CD4-positive, CD25-positive, alpha-beta regulatory T cell (primary cell): ENCODE measurements around the gene TFF1. TPM values are rescaled to one million over a fixed set of nuclear protein-coding genes. Genes with fewer than 3 reads are reported as not detected.

ENCODE experiments used
- ATAC-seq, 2 donors: fragments of 150-1000 bp; cut with Tn5 transposase; one replicate each; pipeline ENCODE4 v1.10.0; 2021; ENCODE audit warnings: low read depth in 2 of 2, moderate number of reproducible peaks in 2 of 2, moderate library complexity in 1 of 2
- DNase-seq, 3 donors: peaks; one replicate each; pipeline versions ENCODE4 v3.0.0 to v3.0.0-alpha.2; 2012 to 2022; ENCODE audit warnings: mixed read lengths in 1 of 3
- H3K27ac ChIP-seq: one replicate; pipeline ENCODE4 v1.7.0; 2013; ENCODE audit warnings: mild to moderate bottlenecking, low read length; ENCODE audit not compliant: insufficient read depth, poor library complexity, severe bottlenecking
- H3K27me3 ChIP-seq: one replicate; pipeline ENCODE4 v1.7.0; 2013; ENCODE audit warnings: low read length; ENCODE audit not compliant: control insufficient read depth, insufficient read depth
- H3K36me3 ChIP-seq: one replicate; pipeline ENCODE4 v1.7.0; 2013; ENCODE audit warnings: mild to moderate bottlenecking, low read length, moderate library complexity; ENCODE audit not compliant: control insufficient read depth, insufficient read depth
- H3K4me1 ChIP-seq: 2 replicates; pipeline ENCODE4 v1.7.0; 2013; ENCODE audit warnings: mild to moderate bottlenecking, low read length; ENCODE audit not compliant: insufficient read depth, control insufficient read depth, poor library complexity, severe bottlenecking
- H3K4me3 ChIP-seq: one replicate; pipeline ENCODE4 v1.7.0; 2013; ENCODE audit warnings: low read depth, mild to moderate bottlenecking, low read length, moderate library complexity
- H3K9me3 ChIP-seq, 2 experiments: 1 replicate in 1 of 2; 2 replicates in 1 of 2; pipeline ENCODE4 v1.7.0; 2013; ENCODE audit warnings: low read length in 2 of 2, mild to moderate bottlenecking in 1 of 2, moderate library complexity in 1 of 2; ENCODE audit not compliant: control insufficient read depth in 2 of 2
- H3K27ac Mint-ChIP-seq, 3 donors: one replicate each; pipeline ENCODE4 v1.8.0; 2020 to 2022; ENCODE audit warnings: mild to moderate bottlenecking in 3 of 3, mixed read lengths in 3 of 3, moderate library complexity in 2 of 3
- H3K27me3 Mint-ChIP-seq: one replicate; pipeline ENCODE4 v1.8.0; 2022; ENCODE audit warnings: mild to moderate bottlenecking, mixed read lengths
- H3K36me3 Mint-ChIP-seq: one replicate; pipeline ENCODE4 v1.8.0; 2020; ENCODE audit warnings: mixed read lengths
- H3K4me1 Mint-ChIP-seq, 4 donors: one replicate each; pipeline ENCODE4 v1.8.0; 2020 to 2022; ENCODE audit warnings: mixed read lengths in 4 of 4, mild to moderate bottlenecking in 1 of 4
- H3K4me3 Mint-ChIP-seq, 4 donors: one replicate each; pipeline ENCODE4 v1.8.0; 2020 to 2022; ENCODE audit warnings: mild to moderate bottlenecking in 4 of 4, mixed read lengths in 4 of 4, moderate library complexity in 3 of 4
- H3K9me3 Mint-ChIP-seq, 7 donors: one replicate each; pipeline ENCODE4 v1.8.0; 2020 to 2022; ENCODE audit warnings: mixed read lengths in 7 of 7, mild to moderate bottlenecking in 3 of 7, moderate library complexity in 2 of 7
- polyA plus RNA-seq, 4 donors: library from polyadenylated mRNA; unstranded; fragments of 300-500 nt; fragmentation: Illumina TruSeq; gene quantifications; one replicate each; pipeline ENCODE4 v1.2.3, GENCODE V29; 2021
- total RNA-seq: library from RNA; stranded (reverse); gene quantifications from one replicate; pipeline ENCODE4 v1.2.3, GENCODE V29; 2022

The TFF1 gene
- total and polyA plus RNA-seq, 5 donors from 2014 or later: not detected

DNA sequence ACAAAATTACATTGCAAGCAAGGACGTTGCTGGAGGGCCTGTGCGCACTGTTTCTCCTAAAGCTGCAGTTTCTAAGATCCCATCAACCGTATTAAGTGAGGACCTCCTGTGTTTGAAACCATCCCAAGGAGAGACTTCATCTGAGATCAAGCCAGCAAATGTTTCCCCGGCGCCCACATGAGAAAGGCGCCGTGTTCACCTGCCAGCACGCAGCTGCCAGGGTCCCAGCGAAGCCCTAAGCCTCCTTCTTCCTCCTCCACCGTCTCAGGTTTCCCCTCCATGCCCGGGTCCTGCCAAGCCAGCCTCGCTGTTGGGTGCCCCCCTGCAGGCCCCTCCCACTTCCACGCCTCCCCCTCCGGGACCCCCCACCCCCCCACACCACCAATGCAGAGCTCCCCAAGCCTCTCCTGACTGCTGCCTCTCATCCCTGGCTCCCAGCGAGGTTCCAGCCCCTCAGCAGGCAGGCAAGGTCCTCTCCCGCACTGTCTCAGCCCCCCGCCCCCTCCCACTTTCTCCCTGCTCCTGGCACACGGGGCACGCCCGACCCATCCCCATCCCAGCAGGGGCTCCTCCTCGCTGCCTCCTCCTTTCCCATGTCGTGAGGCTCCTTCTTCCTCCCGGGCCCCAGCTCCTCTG, 8.6 kb upstream of the TFF1 start:
- peak overlapping the region in 1 of 3 donors; percentile 26 for H3K27ac Mint-ChIP-seq
- H3K27me3 Mint-ChIP-seq: no peaks in the 10 kb centered on the region
- H3K4me3 Mint-ChIP-seq: peak overlapping the region in 3 of 4 donors; percentile 33 to 64 (median 56)
- no peaks in the 10 kb centered on the region for H3K36me3 Mint-ChIP-seq
- H3K9me3 Mint-ChIP-seq: no peaks in the 10 kb centered on the region
- Histone ChIP-seq H3K4me1 (peaks cover 11% of the 10 kb centered on the region), H3K27ac (no peak overlapping the region), H3K36me3 (no peaks in the 10 kb centered on the region), H3K4me3 (peak overlapping the region; percentile 37), H3K27me3 (no peaks in the 10 kb centered on the region), H3K9me3 (no peaks in the 10 kb centered on the region)
- DNase-seq (no peak), ATAC-seq (peak in 1 of 2 donors; percentile 23)
- peaks cover 3 to 10% (median 7%) of the 10 kb centered on the region in 4 donors for H3K4me1 Mint-ChIP-seq

DNA sequence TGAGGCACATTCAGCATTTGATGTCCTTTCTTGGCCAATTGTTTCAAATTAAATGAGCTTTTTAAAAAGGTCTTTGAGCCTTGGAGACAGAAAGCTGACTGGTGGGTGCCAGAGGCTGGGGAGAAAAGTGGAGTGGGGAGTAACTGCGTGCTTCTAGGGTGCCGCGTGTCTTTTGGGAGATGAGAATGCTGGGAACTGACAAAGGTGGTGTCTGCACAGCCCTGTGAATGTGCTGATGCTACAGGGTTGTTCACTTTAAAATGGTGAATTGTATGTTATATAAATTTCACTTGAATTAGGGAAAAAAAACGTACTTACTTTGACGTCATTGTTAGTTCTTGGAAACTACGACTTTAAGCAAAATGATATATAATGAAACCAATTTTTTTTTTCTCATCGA, 8.1 kb upstream of the TFF1 start:
- peak overlapping the region in 1 of 4 donors; percentile 56 for H3K4me3 Mint-ChIP-seq
- peak overlapping the region; percentile 37 for H3K4me3 ChIP-seq
- DNase-seq (peak in 1 of 3 donors; percentile 42), ATAC-seq (peak in 1 of 2 donors; percentile 23)
- H3K9me3 ChIP-seq: no peaks in the 10 kb centered on the region
- no peaks in the 10 kb centered on the region for H3K36me3 ChIP-seq
- no peaks in the 10 kb centered on the region for H3K27me3 ChIP-seq
- H3K9me3 Mint-ChIP-seq: no peaks in the 10 kb centered on the region
- peak overlapping the region in 2 of 3 donors; percentile 26 to 79 for H3K27ac Mint-ChIP-seq
- no peaks in the 10 kb centered on the region for H3K36me3 Mint-ChIP-seq
- no peak overlapping the region for H3K27ac ChIP-seq
- peaks cover 3 to 10% (median 7%) of the 10 kb centered on the region in 4 donors for H3K4me1 Mint-ChIP-seq
- H3K27me3 Mint-ChIP-seq: no peaks in the 10 kb centered on the region
- peaks cover 11% of the 10 kb centered on the region for H3K4me1 ChIP-seq

DNA sequence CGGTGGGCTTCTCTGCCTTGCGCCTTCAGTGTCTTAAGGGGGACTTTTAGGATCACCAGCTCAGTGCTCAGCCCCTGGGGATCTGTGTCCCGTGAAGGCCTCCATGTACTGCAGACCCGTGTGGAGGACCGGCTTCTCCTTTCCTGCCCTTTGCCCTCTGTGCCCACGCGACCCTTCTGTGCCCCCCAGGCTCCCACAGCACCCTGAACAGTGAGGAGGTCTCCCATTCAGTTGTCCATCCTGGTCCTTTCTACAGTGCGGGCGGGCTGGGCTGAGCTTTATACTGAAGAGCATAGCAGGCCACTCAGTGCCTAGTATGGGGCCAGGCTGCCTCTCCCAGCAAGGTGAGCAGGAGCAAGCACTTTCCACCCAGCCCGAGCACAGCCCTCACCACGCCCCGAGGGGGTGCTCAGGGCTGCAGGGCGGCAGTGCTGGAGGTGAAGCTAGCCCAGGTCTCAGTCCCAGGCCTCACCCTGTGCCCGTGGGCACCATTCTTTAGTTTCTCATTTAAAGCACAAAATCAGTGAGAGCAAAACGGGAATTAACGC, 7.6 kb upstream of the TFF1 start:
- H3K4me3 ChIP-seq: no peak overlapping the region
- no peaks in the 10 kb centered on the region for H3K36me3 ChIP-seq
- Mint-ChIP-seq H3K27me3 (no peaks in the 10 kb centered on the region), H3K4me1 (peaks cover 3 to 10% (median 7%) of the 10 kb centered on the region in 4 donors), H3K9me3 (no peaks in the 10 kb centered on the region), H3K27ac (peak overlapping the region in 1 of 3 donors; percentile 79), H3K36me3 (no peaks in the 10 kb centered on the region), H3K4me3 (peak overlapping the region in 1 of 4 donors; percentile 56)
- DNase-seq: no peak
- no peaks in the 10 kb centered on the region for H3K9me3 ChIP-seq
- H3K27me3 ChIP-seq: no peaks in the 10 kb centered on the region
- no peak for ATAC-seq
- H3K4me1 ChIP-seq: peaks cover 11% of the 10 kb centered on the region
- no peak overlapping the region for H3K27ac ChIP-seq

DNA sequence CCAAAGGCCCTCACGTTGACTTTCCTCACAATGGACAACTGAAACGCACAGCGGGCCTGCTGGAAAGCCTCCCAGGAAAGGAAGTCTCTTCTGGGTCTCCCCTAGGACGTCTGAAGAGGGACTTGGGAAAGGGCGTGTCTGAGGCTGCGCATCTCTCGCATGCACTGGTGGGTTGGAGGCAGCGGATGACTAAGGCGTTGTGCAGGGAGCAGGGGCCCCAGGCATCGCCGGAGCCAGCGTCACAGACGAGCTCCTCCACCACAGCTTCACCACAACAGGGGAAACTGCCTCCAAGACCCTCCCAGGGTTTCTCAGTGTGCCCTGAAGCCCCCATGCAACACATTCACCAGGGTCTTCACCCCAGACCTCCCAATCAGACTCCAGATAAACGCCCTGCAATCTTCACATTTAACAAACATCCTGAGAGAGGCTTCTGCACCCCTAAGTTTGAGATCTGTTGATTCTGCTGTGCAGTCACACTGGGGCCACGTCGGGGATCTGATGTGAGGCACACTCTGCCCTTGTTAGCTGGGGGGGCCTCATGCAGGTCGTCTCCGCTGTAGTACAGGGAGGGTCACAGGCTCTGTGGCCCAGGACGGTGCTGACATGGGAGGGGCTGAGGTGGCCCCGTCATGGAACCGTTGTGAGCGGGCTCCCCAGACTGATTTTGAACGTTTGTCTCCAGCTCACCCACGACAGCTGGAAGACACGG, 7.0 kb upstream of the TFF1 start:
- DNase-seq: no peak
- H3K9me3 Mint-ChIP-seq: no peaks in the 10 kb centered on the region
- no peak for ATAC-seq
- no peaks in the 10 kb centered on the region for H3K9me3 ChIP-seq
- no peaks in the 10 kb centered on the region for H3K36me3 ChIP-seq
- no peak overlapping the region for H3K27ac ChIP-seq
- peak overlapping the region in 2 of 3 donors; percentile 29 to 46 for H3K27ac Mint-ChIP-seq
- peaks cover 11% of the 10 kb centered on the region for H3K4me1 ChIP-seq
- no peak overlapping the region for H3K4me3 ChIP-seq
- H3K36me3 Mint-ChIP-seq: no peaks in the 10 kb centered on the region
- H3K4me1 Mint-ChIP-seq: peaks cover 3 to 10% (median 7%) of the 10 kb centered on the region in 4 donors
- no peaks in the 10 kb centered on the region for H3K27me3 ChIP-seq
- peak overlapping the region in 1 of 4 donors; percentile 13 for H3K4me3 Mint-ChIP-seq
- no peaks in the 10 kb centered on the region for H3K27me3 Mint-ChIP-seq

DNA sequence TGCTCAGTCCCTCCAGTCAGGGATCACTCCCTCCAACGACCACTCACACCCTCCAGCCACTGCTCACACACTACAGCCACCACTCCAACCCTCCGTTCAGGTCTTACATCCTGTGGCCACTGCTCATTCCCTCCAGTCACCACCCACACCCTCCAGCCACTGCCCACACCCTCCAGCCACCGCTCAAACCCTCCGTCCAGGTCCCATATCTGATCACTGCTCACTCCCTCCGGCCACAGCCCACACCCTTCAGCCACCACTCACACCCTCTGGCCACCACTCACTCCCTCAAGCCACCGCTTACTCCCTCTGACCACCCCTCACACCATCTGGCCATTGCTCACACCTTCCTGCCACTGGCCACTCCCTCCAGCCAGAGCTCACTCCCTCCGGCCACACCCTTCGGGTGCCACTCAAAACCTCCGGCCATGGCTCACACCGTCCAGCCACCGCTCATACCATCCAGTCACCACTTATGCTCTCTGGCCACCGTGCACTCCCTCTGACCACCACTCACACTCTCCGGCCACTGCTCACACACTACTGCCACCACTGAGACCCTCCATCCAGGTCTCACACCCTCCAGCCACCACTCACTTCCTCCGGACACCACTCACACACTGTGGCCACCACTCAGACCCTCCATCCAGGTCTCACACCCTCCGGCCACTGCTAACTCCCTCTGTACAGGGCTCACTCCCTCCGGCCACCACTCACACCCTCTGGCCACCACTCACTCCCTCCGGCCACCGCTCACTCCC, 4.7 kb upstream of the TFF1 start:
- peaks cover 3 to 12% (median 7%) of the 10 kb centered on the region in 4 donors for H3K4me1 Mint-ChIP-seq
- H3K36me3 ChIP-seq: no peaks in the 10 kb centered on the region

DNA sequence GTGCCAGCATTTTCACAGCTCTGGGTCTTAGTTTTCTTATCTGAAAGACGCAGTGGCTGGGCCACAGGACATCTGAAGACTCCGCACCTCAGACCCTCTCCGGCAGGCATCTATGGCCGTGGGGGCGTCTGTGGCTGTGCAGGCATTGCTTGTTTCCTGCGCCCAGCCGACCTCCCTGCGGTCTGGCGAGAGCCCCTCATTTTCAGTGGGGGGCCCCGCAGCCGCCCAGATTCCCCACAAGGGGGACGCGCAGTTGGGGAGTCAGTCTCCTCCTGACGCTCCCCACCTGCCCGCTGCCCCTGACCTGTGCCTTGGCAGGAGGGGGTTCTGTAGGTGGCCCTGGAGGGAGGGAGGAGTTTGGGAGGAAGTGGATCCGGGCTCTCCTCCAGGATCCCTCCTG, 3.5 kb upstream of the TFF1 start:
- no peaks in the 10 kb centered on the region for H3K9me3 ChIP-seq

More for the DNA sequence above, 4.7 kb upstream of the TFF1 start:
- Histone ChIP-seq H3K9me3 (no peaks in the 10 kb centered on the region), H3K27ac (no peak overlapping the region), H3K27me3 (no peaks in the 10 kb centered on the region), H3K4me1 (peaks cover 11% of the 10 kb centered on the region), H3K4me3 (no peak overlapping the region)
- H3K9me3 Mint-ChIP-seq: no peaks in the 10 kb centered on the region
- H3K36me3 Mint-ChIP-seq: no peaks in the 10 kb centered on the region
- ATAC-seq (no peak), DNase-seq (no peak)
- H3K4me3 Mint-ChIP-seq: no peak overlapping the region
- H3K27me3 Mint-ChIP-seq: peaks cover 5% of the 10 kb centered on the region
- H3K27ac Mint-ChIP-seq: peak overlapping the region in 2 of 3 donors; percentile 26 to 75

DNA sequence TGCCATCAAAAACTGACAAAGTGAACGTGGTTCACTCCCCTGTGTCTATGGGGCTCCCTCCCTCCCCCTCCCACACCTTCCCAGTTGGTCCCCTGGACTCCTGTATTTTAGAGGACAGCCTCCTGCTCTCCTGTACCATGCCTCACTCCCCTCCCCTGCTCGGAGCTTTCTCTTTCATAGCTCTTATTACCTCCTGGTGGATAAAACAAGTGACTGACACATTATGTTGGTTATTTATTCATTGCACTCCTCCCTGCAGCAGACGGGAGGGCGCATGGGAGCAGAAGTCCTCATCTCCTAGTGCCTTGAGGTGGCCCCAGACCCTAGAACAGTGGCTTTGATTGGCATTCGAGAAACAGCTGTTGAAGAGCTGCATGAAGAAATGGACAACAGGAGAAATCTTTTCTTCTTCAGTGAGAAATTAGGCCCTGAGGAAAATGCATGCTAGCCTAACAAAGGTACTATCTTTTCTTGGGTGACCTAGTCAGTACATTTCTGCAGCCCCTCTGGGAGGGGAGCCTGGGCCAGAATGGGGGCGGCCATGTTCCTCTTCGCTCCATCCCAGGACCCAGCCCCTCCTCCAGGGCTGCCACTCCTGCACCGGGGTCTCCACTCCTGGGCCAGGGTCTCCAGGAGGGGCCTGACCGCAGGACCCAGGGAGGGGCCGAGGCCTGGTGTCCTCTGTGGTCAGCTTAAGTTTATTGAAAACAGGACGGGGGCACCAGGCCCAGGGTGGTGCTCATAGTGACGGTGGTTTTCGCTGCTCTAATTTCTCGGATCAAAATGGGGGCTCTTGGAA, 1.2 kb upstream of the TFF1 start:
- no peaks in the 10 kb centered on the region for H3K36me3 Mint-ChIP-seq
- H3K27ac Mint-ChIP-seq: no peak overlapping the region
- ATAC-seq: no peak

More for the DNA sequence above, 3.5 kb upstream of the TFF1 start:
- no peaks in the 10 kb centered on the region for H3K27me3 ChIP-seq
- no peak for ATAC-seq
- H3K27ac ChIP-seq: no peak overlapping the region
- H3K36me3 ChIP-seq: no peaks in the 10 kb centered on the region
- Mint-ChIP-seq H3K36me3 (no peaks in the 10 kb centered on the region), H3K27me3 (peaks cover 8% of the 10 kb centered on the region), H3K9me3 (no peaks in the 10 kb centered on the region), H3K4me1 (peaks cover 3 to 11% (median 6%) of the 10 kb centered on the region in 4 donors), H3K4me3 (no peak overlapping the region), H3K27ac (no peak overlapping the region)
- no peak overlapping the region for H3K4me3 ChIP-seq
- H3K4me1 ChIP-seq: peaks cover 6% of the 10 kb centered on the region
- DNase-seq: no peak

More for the DNA sequence above, 1.2 kb upstream of the TFF1 start:
- DNase-seq: no peak
- Mint-ChIP-seq H3K4me3 (no peak overlapping the region), H3K4me1 (peaks cover 0 to 2% (median 0%) of the 10 kb centered on the region in 4 donors), H3K9me3 (no peaks in the 10 kb centered on the region), H3K27me3 (peaks cover 8% of the 10 kb centered on the region)
- Histone ChIP-seq H3K36me3 (no peaks in the 10 kb centered on the region), H3K27me3 (no peaks in the 10 kb centered on the region), H3K9me3 (no peaks in the 10 kb centered on the region), H3K4me3 (no peak overlapping the region), H3K27ac (no peak overlapping the region), H3K4me1 (no peaks in the 10 kb centered on the region)
